Islet of Langerhans (tissue), 1 donor: ENCODE measurements around the gene FSHR.

ENCODE experiments used
- FAIRE-seq: peaks from one replicate; lab custom pipeline; 2011; peaks lifted over from hg19 to GRCh38; lab: Jason Lieb, UNC

Gene FSHR

GRCh38 chr2:49029406-49029805 lies 124.9 kb downstream of the FSHR start:
- FAIRE-seq = no peak

- FAIRE-seq = peak; percentile 58
Observed at GRCh38 chr2:49028101-49028500, 126.2 kb downstream of the FSHR start.

- no peak for FAIRE-seq
Observed at GRCh38 chr2:49026706-49027105, 127.6 kb downstream of the FSHR start.

- no peak for FAIRE-seq
Observed at GRCh38 chr2:49021271-49021670, 133.0 kb downstream of the FSHR start.

DNA sequence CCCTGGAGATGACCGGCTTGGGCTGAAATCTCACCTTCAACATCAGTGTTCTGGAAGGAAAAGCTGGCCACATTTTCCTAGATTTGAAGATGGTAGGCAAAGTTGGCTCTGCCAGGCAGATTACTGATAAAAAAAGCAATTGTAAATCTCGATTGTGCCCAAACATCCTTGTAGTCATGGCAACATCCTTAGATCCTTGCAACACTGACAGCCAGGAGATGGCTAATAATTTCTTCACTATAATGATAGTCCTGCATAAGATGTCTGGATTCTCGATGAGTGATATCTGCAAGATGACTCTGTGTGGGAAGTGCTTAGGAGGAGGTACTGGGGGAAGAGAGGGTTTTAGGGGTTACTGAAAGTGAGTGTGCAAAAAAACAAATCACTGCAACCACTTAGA lies 149.1 kb downstream of the FSHR start:
- FAIRE-seq = no peak

GRCh38 chr2:49004036-49004626 lies 150.2 kb downstream of the FSHR start:
- no peak for FAIRE-seq

GRCh38 chr2:49003201-49003600 lies 151.1 kb downstream of the FSHR start:
- FAIRE-seq = no peak

- FAIRE-seq = no peak
Observed at GRCh38 chr2:49002750-49003149, 151.6 kb downstream of the FSHR start.

DNA sequence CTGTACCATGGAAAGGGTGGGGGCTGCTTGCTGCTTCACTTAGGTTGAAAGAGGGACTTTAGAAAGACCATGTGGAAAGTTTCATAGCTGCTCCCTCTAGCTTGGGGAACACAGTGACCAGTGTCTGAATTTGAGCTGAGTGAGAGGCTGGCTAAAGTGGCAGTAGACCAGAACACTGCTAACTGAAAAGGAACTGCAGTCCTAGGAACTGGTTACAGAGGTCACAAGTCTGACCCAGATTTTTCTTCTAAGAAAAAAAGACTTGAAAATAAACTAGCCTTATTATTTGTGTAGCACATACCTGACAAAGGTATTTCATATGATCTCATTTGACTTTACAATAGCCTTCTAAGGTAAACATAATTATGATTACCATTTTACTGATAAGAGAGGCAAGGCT lies 153.6 kb downstream of the FSHR start:
- no peak for FAIRE-seq

DNA sequence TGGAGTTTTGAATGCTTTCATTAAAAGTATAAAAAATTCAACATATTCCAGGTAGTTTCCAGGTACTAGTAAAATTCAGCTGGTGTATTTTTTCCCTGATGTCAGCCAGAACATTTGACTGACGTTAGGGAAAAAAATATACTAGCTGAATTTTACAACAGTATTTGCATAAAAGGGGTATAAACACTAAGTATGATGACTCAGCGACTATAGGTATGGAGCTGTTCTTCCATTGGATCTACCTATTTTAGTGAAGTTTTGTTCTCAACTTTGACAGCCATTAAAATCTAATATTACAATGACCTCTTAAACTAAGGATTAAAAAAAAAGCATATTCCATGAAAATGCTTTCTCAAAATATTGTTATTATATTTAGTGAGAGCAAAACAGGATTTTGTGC lies 155.9 kb downstream of the FSHR start:
- FAIRE-seq = no peak

GRCh38 chr2:48993576-48993975 lies 160.7 kb downstream of the FSHR start:
- FAIRE-seq = no peak

DNA sequence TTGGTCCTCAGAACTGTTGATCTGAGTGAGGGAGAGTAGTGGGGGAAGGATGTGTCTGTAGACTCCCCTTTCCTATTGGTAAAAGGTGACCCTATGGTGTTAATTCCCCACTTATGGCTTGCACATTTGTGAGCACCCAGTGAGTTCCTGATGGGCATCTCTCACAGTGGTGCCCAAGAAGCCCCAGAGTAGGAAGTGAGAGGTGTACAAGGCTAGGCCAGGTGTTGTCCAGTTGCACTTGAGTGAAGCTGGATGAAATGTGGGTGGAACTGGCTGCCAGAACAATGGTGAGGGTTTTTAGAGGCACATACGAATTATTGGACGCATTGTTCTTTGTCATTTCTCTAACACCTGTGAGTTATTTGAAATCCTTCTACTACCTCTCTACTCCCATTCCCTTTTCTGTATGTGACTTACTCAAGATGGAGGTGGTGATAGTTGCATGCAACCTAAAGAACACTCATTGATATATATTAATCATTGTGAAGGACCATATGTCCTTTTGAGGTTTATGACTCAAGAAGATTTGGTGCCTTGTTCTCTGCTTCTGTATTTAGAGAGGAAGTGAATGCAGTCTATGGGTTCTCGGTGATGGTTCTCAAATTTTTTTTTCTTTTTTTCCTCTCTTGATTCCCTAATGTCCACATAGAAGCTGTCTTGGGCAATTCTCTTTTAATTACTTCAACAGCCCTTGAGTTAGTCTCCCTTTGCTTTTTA lies 162.7 kb downstream of the FSHR start:
- FAIRE-seq = no peak

GRCh38 chr2:48984922-48985321 lies 169.4 kb downstream of the FSHR start:
- no peak for FAIRE-seq

GRCh38 chr2:48983551-48983950 lies 170.8 kb downstream of the FSHR start:
- FAIRE-seq = no peak

- FAIRE-seq = no peak
Observed at GRCh38 chr2:48982887-48983435, 171.4 kb downstream of the FSHR start.

DNA sequence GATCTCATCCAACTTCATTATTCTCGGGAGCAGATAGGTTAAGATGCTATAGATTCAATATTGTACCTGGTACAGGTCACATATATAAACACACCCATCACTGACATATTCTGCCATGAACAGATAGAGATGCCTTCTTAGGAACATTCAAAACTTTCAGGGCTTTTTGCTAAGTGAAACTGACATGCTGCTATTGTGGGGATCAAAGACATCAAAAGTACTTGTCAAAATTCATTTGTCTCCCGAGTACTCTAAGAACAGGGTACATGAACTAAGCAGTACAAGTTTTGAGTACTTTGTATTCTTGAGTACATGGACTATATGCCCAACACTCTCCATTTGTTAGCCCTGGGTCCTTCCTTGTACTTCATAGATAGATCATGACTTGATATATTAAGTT lies 173.5 kb downstream of the FSHR start:
- no peak for FAIRE-seq

DNA sequence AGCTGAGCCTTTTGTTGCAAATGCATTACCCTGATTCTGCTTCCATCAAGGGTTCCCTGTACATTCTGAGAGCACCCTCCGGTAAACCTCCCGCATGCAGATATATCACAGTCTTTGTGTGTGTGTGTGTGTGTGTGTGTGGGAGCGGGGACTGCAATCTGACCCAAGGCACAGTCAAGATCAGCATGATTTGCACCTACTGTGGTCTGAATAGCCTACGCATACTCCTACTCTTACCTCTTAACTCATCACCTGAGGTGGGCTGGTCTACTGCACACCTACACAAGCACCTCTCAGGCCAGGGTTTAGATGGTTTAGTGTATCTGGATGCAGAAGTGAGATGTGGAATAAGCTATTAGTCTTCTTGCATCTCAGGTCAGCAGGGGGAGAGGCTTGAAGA lies 174.6 kb downstream of the FSHR start:
- FAIRE-seq = no peak

DNA sequence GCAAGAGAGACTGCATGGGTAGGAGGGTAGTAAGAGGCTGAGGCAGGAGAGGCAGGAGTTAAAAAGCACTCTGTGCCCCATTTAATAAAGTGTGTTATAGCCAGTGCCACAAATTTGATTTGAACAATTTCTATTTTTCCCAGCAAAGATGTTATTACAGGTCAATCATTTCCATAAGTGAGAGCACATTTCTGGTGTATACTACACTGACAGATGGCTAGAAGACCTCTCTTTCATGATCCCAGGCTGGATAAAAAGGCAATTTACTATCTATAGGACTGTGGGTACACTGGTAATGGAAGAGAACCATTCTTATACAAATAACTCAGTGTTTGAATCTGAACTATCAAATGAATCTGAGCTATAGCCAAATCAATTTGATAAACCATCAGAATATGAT lies 176.2 kb downstream of the FSHR start:
- no peak for FAIRE-seq

GRCh38 chr2:48971801-48972200 lies 182.5 kb downstream of the FSHR start:
- FAIRE-seq = no peak

- no peak for FAIRE-seq
Observed at GRCh38 chr2:48968011-48968410, 186.3 kb downstream of the FSHR start.

- no peak for FAIRE-seq
Observed at GRCh38 chr2:48965204-48965603, 189.1 kb downstream of the FSHR start.

DNA sequence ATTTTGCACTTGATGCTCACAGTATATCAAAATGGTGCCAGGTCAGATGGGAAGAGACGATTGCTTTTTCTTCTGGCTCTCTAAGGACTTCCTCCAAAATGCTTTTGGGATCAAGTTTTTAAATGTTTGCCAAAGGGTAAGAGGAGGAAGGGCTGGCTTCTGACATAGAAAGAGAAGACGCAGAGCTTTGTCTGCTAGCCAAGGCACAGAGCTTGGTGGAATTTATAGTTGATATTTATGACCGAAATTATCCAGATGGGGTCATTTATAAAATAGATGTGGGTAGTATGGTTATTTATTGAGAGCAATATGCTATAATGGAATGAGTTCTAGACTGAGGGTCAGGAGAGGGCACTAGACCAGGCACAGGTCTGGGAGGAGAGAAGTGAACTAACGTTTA lies 193.3 kb downstream of the FSHR start:
- no peak for FAIRE-seq

GRCh38 chr2:48954935-48955334 lies 199.4 kb downstream of the FSHR start:
- FAIRE-seq = no peak

DNA sequence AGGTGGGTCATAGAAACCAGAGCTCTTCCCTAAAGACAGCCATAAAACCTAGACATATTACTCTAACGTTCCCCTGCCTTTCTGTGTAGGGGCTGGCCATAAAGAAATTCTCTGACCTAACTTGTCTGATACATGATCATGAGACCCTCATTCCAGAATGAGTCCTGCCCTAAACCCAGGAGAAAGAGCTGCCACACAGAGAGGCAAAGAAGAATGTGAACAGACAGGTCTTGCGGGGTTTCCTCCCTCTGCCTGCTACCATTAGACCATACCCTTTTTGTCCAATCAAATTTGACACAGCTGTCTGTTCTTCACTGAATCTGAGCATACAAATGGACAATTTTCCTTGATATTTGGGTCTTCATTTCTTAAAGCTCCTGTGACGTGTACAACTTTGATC lies 200.0 kb downstream of the FSHR start:
- FAIRE-seq = no peak
